Panc1 (cell line): ENCODE measurements around the gene RLN1. TPM values are rescaled to one million over a fixed set of nuclear protein-coding genes. Genes with fewer than 3 reads are reported as not detected.
"Not testable (repeated sequence)": the region's sequence is repeated elsewhere in the genome, so short reads cannot be mapped to it uniquely, and the experiment has no call there.

Experiments
- ATAC-seq: fragments of 200-7000 bp; cut with Tn5 transposase; 2 replicates; pipeline ENCODE4 v1.9.1; 2020; ENCODE audit warnings: mild to moderate bottlenecking, moderate library complexity
- BruUV-seq: library from RNA; stranded (reverse); fragments of 400-500 nt; replicated peaks from 2 replicates; lab custom pipeline; 2021; lab: Mats Ljungman, UMichigan
- CTCF ChIA-PET: fragments of 300-600 bp; sonication (Branson Sonifier 250); formaldehyde crosslinking; loops from one replicate; lab custom pipeline; 2022; ENCODE audit warnings: antibody characterized with exemption; lab: Charles Lee
- POLR2A ChIA-PET: fragments of 300-600 bp; sonication (Branson Sonifier 250); formaldehyde crosslinking; loops from one replicate; lab custom pipeline; 2022; ENCODE audit warnings: antibody characterized with exemption; lab: Charles Lee
- DNase-seq: peaks from one replicate; pipeline ENCODE4 v3.0.0-alpha.2; 2010; ENCODE audit warnings: low read depth, low spot score
- H3K27ac ChIP-seq: 2 replicates; pipeline ENCODE4 v1.5.1; 2011; ENCODE audit warnings: mild to moderate bottlenecking, low read length, inconsistent platforms
- H3K27me3 ChIP-seq: fragments of 200-500 bp; sonication (Bioruptor generic); 2 replicates; pipeline ENCODE4 v1.6.0; 2014; ENCODE audit warnings: low read length, inconsistent platforms; ENCODE audit not compliant: control insufficient read depth, insufficient read depth
- H3K36me3 ChIP-seq: fragments of 200-500 bp; sonication (Bioruptor generic); 2 replicates; pipeline ENCODE4 v1.5.1; 2014; ENCODE audit warnings: inconsistent platforms, mild to moderate bottlenecking, low read length, moderate library complexity; ENCODE audit not compliant: control insufficient read depth, insufficient read depth
- H3K4me1 ChIP-seq: 2 replicates; pipeline ENCODE4 v1.5.1; 2011; ENCODE audit warnings: inconsistent platforms, mild to moderate bottlenecking, low read length, moderate library complexity; ENCODE audit not compliant: control insufficient read depth, insufficient read depth
- H3K4me3 ChIP-seq, 2 experiments: 2 replicates each; pipeline ENCODE4 v1.5.1; 2011 to 2012; ENCODE audit warnings: low read depth in 2 of 2, low read length in 2 of 2, mild to moderate bottlenecking in 2 of 2, inconsistent platforms in 1 of 2, moderate library complexity in 1 of 2
- H3K9me3 ChIP-seq: fragments of 200-500 bp; sonication (Bioruptor generic); 2 replicates; pipeline ENCODE4 v1.5.1; 2014; ENCODE audit warnings: low read depth, mild to moderate bottlenecking, inconsistent platforms, low read length, moderate library complexity; ENCODE audit not compliant: control insufficient read depth, insufficient read depth
- POLR2AphosphoS5 ChIP-seq: IDR thresholded peaks from 2 replicates; pipeline ENCODE4 v1.6.1; 2012; ENCODE audit warnings: mild to moderate bottlenecking, low read depth, low read length, moderate library complexity
- SIN3A ChIP-seq: IDR thresholded peaks from 2 replicates; pipeline ENCODE4 v1.6.1; 2012; ENCODE audit warnings: low read depth, mild to moderate bottlenecking, low read length, moderate library complexity, borderline replicate concordance; ENCODE audit not compliant: insufficient read depth
- TCF7L2 ChIP-seq: IDR thresholded peaks from 2 replicates; pipeline ENCODE4 v1.6.1; 2011; ENCODE audit warnings: mild to moderate bottlenecking, low read depth, low read length, inconsistent platforms
- in situ Hi-C: cut with HindIII; loops from 2 replicates; pipeline ENCODE4 v1.10.0; 2016; ENCODE audit warnings: low sequenced_read_pairs, low pct_unique_long_range_greater_than_20kb
- intact Hi-C: fragments of 100-400 bp; cut with micrococcal nuclease; formaldehyde crosslinking; loops from one replicate; pipeline ENCODE4 v1.10.0; 2022; ENCODE audit not compliant: unreplicated experiment
- total RNA-seq: library from RNA; stranded (reverse); gene quantifications from one replicate; pipeline ENCODE4 v1.2.1, GENCODE V29; 2021; ENCODE audit not compliant: unreplicated experiment
- TF ChIP-seq, protein P1 (sequence below), 2 experiments: IDR thresholded peaks; 2 replicates each; pipeline ENCODE4 v1.6.1; 2011 to 2012; ENCODE audit warnings: low read depth in 2 of 2, control low read depth in 1 of 2, low read length in 1 of 2, mild to moderate bottlenecking in 1 of 2, moderate library complexity in 1 of 2; ENCODE audit not compliant: insufficient read depth in 1 of 2
- TF ChIP-seq, protein P2 (sequence below): fragments of 450-650 bp; IDR thresholded peaks from 2 replicates; pipeline ENCODE4 v1.5.1; 2017; ENCODE audit warnings: mild to moderate bottlenecking

Gene RLN1
- total RNA-seq, 1 experiment from 2014 or later: not detected

DNA sequence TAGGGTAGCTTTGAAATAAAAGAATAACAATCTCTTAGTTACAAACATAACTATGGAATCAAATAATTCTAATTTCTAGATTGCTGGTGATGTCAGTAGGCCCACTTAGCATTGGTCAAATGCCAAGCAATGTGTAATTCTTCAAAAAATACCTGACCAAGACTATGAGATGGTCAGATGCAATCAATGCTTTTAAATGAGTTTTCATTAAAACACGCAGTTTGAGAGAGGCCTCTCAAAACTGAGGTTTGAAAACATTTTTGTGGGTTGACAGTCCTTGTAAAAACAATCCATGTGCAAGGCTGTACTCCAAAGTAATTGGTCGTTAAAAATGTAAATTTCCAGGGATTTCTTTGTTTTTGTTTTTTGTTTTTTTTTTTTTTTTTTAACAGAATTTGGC is 33.9 kb downstream of the RLN1 start:
- in situ Hi-C loops (no loop called here), intact Hi-C loops (no loop called here)
- Histone ChIP-seq H3K36me3 (no peaks in the 10 kb centered on the region), H3K27me3 (no peaks in the 10 kb centered on the region), H3K9me3 (no peaks in the 10 kb centered on the region), H3K4me3 (no peak overlapping the region), H3K4me1 (no peaks in the 10 kb centered on the region), H3K27ac (no peak overlapping the region)
- BruUV-seq: no TSS peak
- ChIA-PET POLR2A (no interaction called here), CTCF (no interaction called here)
- TF ChIP-seq POLR2AphosphoS5: no peak
- no peak for TF ChIP-seq SIN3A
- TF ChIP-seq, protein P1, sequence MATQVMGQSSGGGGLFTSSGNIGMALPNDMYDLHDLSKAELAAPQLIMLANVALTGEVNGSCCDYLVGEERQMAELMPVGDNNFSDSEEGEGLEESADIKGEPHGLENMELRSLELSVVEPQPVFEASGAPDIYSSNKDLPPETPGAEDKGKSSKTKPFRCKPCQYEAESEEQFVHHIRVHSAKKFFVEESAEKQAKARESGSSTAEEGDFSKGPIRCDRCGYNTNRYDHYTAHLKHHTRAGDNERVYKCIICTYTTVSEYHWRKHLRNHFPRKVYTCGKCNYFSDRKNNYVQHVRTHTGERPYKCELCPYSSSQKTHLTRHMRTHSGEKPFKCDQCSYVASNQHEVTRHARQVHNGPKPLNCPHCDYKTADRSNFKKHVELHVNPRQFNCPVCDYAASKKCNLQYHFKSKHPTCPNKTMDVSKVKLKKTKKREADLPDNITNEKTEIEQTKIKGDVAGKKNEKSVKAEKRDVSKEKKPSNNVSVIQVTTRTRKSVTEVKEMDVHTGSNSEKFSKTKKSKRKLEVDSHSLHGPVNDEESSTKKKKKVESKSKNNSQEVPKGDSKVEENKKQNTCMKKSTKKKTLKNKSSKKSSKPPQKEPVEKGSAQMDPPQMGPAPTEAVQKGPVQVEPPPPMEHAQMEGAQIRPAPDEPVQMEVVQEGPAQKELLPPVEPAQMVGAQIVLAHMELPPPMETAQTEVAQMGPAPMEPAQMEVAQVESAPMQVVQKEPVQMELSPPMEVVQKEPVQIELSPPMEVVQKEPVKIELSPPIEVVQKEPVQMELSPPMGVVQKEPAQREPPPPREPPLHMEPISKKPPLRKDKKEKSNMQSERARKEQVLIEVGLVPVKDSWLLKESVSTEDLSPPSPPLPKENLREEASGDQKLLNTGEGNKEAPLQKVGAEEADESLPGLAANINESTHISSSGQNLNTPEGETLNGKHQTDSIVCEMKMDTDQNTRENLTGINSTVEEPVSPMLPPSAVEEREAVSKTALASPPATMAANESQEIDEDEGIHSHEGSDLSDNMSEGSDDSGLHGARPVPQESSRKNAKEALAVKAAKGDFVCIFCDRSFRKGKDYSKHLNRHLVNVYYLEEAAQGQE (IDR thresholded peaks at IDR 0.05; ENCODE audit: insufficient read depth in 1 of 2, low read depth in 2 of 2, low read length in 1 of 2): no peak
- TF ChIP-seq TCF7L2: no peak
- TF ChIP-seq, protein P2, sequence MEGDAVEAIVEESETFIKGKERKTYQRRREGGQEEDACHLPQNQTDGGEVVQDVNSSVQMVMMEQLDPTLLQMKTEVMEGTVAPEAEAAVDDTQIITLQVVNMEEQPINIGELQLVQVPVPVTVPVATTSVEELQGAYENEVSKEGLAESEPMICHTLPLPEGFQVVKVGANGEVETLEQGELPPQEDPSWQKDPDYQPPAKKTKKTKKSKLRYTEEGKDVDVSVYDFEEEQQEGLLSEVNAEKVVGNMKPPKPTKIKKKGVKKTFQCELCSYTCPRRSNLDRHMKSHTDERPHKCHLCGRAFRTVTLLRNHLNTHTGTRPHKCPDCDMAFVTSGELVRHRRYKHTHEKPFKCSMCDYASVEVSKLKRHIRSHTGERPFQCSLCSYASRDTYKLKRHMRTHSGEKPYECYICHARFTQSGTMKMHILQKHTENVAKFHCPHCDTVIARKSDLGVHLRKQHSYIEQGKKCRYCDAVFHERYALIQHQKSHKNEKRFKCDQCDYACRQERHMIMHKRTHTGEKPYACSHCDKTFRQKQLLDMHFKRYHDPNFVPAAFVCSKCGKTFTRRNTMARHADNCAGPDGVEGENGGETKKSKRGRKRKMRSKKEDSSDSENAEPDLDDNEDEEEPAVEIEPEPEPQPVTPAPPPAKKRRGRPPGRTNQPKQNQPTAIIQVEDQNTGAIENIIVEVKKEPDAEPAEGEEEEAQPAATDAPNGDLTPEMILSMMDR: no peak
- no peak for ATAC-seq
- no peak for DNase-seq

DNA sequence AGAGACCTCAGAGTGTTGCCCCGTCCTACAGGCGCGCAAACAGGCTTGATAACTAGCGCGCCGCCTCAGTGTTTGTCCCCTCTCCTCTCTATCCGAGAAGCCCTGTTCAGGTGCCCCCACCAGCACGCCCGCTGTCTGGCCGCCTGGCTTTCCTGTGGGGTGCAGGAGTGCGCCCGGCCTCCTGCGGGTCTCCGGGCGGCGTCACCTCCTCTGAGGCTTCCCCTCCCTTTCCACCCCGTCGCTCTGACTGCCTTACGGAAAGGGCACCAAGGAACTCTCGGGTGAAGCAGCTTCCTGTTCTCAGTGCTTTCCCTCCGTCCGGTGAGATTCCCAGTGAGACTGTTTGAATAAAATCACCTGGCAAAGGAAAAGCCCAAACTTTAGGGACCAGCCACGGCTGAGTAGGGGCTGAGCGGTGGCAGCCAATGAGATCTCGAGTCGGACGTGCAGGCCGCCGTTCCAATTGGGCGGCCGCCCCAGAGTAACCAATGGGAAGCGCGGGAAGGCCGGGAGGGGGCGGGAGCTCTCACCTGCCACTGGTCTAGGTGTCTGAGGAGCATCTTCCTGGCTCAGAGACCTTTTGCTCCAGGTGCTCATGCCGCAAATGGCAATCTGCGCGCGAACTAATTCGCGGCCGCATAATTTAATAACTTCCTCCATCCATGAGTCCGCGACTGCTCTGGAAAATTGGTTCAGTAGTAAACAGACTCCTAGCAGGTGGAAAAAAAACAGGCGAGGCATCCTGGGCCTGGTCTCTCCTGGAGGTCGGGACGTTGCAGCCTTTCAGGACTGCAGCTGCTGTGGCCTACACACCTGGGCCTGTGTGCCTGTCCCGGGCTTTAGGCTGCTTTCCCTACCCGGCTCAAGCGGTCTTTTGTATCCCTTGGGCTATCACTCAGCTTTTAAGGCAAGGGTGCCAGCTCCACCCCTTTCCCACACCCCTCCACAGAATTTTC is 35.6 kb downstream of the RLN1 start, which contains the start of gene RLN2:
Gene RLN2, minus strand, starts transcription at position 877 of the 956 bp plus-strand sequence. Its CDS starts 136 bp downstream, at position 741.
- CTCF ChIA-PET, in situ Hi-C loops, BruUV-seq, H3K36me3 ChIP-seq, H3K27ac ChIP-seq, H3K4me1 ChIP-seq, H3K9me3 ChIP-seq, H3K27me3 ChIP-seq, DNase-seq, POLR2A ChIA-PET, intact Hi-C loops: not testable (repeated sequence)
- peak within 1 kb of the TSS in 1 of 2 experiments; percentile 7; a peak in 3 of 4 replicates for H3K4me3 ChIP-seq
- ATAC-seq: peak; percentile 99

DNA sequence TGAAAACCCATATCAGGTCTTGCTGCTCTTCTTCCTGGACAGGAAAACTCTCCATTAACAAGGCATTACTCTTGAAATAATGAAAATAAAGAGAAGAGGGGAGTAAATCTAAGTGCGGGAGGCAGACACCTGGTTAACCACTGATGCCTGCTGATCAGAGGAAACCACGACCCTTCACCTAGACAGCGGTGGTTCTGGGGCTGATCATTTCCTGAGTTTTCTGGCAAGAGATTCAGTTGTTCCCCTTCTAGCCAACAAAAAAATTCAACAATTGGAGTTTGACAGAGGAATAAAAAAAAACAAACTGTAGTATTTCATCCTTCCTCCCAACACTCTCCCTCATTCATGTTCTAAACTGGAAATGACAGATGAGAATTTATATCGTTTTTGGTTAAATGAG is 38.1 kb downstream of the RLN1 start:
- TF ChIP-seq, protein P1 (IDR thresholded peaks at IDR 0.05; ENCODE audit: insufficient read depth in 1 of 2, low read depth in 2 of 2, low read length in 1 of 2): no peak
- TF ChIP-seq, protein P2: no peak
- TF ChIP-seq TCF7L2 (no peak), SIN3A (no peak)
- Histone ChIP-seq H3K4me1 (no peaks in the 10 kb centered on the region), H3K27me3 (no peaks in the 10 kb centered on the region), H3K27ac (no peak overlapping the region), H3K36me3 (no peaks in the 10 kb centered on the region), H3K9me3 (no peaks in the 10 kb centered on the region), H3K4me3 (no peak overlapping the region)
- ChIA-PET POLR2A (no interaction called here), CTCF (no interaction called here)
- in situ Hi-C loops: no loop called here
- BruUV-seq: no TSS peak
- DNase-seq (no peak), ATAC-seq (no peak)
- intact Hi-C loops: no loop called here
